TTC549 (cell line): ENCODE results near the gene SORL1.
"Not testable (repeated sequence)": the region's sequence is repeated elsewhere in the genome, so short reads cannot be mapped to it uniquely, and the experiment has no call there.

Source experiments
- FAIRE-seq: peaks from 2 replicates; lab custom pipeline; 2012; peaks lifted over from hg19 to GRCh38; lab: Jason Lieb, UNC

Gene SORL1

DNA sequence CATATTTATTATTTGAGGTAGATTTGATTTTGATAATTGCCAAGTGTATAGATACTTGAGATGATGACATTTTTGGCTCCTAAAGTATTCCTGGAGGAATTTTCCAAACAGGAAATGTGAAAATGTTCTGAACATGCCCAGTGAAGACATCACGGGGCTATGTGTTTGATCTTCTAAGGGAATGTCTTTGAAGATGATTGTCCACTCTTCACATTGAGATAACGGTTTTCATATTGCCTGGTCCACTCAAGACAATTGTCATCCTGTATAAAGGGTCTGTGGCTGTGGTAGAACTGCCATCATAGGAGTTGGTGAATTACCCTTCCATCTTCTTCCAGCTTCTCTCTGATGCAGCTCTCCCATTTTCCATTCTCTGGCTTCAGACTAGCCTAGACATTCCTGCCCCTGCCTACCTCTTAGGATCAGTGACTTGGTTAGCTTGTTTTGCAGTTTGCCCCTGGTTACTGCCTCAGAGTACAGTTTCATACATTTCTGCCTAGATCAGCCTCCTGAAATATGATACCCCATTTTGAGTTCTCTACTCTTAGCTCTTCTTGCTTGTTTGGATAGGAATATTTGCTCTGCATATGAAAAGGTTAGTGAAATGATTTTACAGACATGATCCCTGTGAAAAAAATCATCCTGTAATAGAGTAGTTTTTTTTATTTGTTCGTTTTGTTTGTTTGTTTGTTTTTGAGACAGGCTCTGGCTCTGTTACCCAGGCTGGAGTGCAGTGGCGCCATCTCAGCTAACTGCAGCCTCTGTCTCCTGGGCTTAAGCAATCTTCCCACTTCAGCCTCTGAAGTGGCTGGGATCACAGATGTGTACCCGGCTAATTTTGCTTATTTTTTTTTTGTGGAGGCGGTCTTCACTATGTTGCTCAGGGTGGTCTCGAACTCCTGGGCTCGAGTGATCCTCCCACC is 112.0 kb downstream of the SORL1 start:
- FAIRE-seq, result no peak

DNA sequence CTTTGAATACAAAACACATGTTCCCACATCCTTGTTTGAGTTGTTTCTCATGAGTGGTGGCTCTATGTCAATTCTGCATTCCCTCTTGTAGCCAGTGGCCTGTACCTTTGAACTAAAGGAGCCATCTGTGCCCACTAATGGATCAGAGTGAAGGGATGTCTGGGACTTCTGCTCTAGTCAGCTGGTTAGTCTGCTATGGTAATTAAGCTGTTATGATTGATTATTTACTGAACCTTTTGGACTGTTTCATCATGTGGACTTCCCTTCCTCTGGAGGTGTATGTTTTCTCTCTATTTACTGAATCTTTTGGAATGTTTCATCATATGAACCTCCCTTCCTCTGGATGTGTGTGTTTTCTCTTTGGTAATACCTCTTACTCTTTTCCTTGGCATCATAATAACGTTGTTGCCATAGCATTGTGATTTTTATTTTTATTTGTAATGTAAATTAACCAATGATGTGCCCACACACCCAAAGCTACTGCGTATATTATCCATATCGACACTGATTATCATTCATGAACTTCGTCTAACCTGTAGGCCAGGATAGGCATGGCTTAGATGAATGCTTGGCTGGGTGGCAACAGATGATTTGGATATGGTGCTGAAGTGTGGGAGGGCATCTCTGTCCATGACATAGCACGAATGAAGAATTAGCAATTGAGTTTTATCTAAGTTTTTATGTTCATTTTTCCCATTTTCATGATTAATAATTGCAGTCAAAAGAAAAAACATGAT is 113.0 kb downstream of the SORL1 start:
- FAIRE-seq, result no peak

DNA sequence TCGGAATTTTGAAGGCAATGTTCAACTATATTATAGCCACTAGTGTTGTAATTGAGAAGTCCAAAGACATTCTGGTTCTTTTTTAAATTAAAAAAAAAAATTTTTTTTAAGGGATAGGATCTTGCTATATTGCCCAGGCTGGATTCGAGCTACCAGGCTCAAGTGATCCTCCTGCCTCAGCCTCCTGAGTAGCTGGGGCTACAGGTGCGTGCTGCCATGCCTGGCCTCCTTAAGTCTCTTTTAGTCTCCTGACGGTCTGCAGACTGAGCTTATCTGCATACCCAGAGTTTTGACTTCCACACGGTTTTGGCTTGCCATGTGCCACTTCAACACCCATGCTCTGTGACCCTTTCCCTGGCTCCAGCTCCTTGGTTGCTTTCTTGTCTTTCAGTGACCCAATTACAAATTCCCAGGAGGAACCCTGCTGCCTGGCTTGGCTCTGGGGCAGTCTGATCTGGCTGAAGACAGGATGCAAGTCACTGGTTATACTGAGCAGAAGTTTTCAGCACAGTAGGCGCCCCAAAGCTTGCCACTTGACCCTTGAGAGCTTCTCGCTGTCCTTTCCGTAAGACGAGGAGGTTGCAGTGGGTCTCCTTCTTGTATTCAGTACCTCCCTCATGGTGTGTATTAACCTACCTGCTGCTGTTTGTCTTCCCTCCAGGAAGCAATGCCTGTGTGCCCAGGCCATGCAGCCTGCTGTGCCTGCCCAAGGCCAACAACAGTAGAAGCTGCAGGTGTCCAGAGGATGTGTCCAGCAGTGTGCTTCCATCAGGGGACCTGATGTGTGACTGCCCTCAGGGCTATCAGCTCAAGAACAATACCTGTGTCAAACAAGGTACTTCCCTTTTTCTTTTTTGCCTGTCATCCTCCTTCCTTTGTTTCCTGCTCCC is 114.4 kb downstream of the SORL1 start:
- no peak for FAIRE-seq

DNA sequence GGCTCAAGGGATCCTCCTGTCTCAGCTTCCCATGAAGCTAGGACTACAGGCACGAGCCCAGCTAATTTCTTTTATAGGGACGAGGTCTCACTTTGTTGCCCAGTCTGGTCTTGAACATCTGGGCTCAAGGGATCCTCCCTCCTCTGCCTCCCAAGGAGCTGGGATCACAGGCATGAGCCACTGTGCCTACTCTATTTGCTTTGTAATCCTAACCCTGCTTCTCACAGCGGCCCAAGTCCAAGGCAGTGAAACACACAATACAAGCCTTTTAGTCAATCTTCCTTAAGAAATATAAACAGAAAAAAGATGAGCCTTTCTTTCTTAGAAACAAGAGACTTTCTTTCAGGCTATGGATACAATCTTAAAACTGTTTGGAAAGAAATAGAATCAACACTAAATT is 115.9 kb downstream of the SORL1 start:
- no peak for FAIRE-seq

DNA sequence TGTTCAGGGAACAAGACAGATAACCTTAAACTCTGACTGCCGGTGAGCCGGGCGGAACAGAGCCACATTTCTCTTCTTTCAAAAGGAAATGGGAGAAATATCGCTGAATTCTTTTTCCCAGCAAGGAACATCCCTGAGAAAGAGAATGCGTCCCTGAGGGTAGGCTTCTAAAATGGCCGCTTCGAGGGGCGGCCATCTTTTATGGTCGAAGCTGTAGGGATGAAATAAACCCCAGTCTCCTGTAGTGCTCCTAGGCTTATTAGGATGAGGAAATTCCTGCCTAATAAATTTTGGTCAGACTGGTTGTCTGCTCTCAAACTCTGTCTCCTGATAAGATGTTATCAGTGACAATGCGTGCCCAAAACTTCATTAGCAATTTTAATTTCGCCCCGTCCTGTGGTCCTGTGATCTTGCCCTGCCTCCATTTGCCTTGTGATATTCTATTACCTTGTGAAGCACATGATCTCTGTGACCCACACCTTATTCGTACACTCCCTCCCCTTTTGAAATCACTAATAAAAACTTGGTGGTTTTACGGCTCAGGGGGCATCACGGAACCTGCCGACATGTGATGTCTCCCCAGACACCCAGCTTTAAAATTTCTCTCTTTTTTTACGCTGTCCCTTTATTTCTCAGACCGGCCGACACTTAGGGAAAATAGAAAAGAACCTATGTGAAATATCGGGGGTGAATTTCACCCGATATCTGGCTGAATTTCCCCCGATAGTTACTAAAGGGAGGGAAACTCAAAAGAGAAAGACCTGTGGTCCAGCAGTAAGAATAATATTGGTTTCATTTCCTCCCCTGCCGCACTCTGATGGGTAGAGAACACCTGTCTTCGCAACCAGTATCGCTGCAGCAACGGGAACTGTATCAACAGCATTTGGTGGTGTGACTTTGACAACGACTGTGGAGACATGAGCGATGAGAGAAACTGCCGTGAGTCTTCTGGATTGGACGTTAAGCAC is 117.5 kb downstream of the SORL1 start:
- not testable (repeated sequence) for FAIRE-seq

DNA sequence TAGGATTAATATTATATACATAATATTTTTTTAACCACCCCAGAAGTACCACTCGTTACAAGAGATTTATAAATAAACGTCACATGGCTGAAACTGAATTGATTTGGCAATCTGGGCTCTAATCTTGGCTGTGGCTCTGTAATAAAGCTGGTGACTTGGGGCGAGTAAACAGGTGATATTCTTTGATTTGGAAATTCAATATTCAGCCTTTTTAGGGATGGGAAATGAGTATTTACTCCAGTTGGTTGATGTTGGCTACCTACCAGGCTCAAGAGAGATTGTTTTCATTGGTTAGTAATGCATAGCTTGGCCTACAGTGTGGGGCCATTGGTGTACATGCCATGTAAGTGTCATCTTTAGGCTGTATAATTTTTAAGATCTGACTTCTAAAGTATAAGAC is 118.3 kb downstream of the SORL1 start:
- no peak for FAIRE-seq

DNA sequence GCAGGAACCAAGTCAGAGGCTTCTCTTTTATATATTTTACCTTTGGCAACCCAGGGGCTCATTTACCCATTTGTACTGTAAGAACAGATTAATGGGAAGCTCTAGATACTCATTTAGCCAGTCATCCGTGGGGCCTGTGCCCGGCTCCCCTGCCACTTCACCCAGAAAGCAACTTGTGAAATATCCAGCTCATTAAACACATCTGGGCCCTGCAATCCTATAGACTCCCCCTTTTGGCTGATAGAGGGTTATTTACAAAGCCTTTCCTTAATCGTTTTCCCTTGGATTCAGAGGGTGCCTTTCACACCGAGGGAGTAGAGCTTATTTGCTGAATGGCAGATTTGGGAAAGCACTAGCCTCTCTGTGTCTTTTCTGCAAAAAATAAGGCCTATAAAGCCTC is 119.4 kb downstream of the SORL1 start:
- FAIRE-seq, result no peak

DNA sequence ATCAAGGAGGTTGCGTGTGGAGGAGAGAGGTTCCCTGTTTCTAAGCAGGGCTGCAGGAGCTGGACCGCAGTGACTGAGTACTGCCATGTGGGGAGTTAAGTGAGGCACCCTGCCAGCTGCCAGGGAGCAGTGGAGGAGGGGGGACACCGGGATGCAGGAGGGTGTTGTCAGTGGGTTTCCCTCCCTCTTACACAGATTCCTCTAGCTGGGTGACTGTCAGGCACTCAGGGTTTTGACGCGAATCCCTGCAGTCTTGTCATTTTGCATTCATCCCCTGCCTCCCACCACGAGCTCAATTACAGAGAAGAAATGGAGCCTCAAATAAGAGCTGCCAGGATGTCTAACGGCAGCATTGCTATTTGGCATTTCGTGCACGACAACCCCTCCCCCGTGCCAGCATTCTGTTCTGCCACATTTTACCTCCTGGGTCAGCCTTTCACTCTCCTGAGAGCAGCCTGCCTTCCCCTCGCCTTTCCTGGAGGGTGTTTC is 120.5 kb downstream of the SORL1 start:
- FAIRE-seq, result no peak

DNA sequence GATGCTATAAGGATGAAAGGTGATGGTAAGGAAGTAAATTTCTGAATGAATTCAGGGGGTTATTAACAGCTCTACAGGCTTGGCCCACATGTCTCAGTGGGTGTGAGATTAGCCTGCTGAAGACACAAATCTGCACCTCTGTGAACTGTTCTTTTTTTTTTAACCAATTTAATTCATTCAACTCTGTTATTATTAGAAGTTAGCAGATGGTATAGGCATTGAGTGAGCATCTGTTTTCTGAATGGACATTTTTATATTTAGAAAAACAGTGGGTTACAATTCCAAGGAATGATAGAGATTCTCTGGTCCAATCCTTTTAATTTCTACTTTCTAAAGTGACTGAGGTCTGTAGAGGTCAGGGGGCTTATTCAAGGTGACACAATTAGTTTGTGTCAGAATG is 122.7 kb downstream of the SORL1 start:
- FAIRE-seq, result no peak

DNA sequence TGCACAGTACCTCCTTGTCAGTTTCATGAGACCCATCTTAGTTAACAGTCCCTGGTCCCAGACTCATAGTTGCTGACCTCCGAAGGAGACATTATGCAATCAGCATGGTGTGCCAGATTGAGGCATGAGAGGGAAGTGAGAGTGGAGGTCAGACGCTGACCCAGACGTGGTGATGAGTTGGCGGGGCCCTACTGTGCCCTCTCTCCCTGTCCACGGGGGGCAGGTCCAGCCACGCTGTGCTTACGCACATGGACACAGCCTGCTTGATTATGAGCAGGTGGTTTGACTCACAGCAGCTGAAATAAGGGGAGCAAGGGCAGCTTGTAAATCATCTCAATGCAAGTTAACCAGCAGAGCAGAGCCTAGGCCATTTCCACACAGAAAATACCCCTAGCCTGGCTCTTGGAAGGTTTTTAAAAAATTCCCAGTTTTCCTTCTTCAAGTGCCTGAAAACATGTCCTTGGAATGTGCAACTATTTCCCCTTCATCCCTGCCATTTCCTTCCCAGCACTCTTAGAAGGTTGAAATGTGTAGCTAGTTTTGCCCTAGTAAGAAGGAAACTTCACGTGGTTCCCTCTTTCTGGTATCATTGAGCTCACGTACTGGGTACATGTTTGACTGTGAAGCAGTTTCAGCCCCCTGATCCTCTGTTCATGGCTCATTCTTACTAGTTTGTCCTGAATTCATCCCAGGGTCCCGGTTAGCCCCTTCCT is 123.3 kb downstream of the SORL1 start:
- no peak for FAIRE-seq

DNA sequence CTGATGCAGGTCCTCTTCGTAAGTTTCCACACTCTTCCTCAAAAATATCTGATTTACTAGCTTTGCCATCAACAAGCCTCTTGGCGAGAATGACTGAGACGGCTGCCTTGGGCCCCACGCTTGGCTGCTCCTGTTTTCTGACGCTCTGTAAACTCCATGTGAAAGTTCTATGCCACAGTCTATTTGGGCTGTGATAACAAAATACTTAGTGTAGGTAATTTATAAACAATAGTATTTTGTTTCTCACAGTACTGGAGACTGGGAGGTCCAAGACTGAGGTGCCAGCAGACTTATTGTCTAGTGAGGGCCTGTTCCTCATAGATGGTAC is 123.8 kb downstream of the SORL1 start:
- FAIRE-seq, result no peak

DNA sequence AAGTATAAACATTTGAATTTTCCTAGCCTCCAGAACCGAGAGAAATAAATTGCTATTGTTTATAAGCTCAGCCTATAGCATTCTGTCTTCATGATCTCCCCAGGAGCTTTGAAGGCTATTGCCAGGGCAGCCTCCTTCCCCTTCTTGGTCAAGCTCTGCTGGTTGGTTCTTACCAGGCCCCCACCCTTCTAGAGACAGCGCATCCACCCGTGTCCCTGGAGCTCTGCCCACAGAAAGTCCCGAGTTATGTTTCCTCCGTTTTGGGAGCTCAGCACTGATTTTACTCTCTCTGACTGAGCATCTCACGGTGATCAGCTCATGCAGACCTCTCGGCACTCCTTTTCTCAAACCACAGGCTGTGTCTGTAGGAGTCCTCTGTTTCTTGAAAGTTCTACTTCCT is 124.4 kb downstream of the SORL1 start:
- FAIRE-seq, result no peak

DNA sequence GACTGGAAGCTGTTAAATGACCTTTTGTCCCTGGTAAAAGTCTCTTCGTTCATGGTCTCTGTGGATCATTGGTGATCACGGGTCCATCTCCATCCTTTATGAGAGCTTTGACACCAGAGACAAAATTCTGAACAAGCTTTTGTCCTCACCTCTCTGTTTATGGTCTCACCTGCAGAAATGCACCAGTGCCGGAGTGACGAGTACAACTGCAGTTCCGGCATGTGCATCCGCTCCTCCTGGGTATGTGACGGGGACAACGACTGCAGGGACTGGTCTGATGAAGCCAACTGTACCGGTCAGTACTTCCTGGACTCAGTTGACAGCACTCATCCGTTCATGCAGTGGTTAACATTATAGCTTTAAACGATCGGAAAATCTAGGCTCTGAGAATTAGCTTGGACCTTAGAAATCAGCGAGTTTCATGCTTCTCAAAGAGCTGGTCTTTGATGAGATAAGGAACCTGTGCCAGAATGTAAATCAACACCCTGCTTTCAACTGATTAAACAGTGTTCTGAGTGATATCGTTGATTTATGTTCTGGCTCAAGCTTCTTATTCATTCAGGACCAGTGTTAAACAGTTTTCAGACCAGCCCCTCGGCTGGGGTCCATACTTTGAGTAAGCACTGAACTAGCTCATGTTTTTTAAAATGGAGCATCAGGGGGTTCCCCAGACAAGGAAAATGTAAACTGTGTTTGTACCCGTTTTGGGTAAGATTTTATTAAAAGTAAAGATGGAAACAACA is 125.2 kb downstream of the SORL1 start:
- FAIRE-seq, result no peak

DNA sequence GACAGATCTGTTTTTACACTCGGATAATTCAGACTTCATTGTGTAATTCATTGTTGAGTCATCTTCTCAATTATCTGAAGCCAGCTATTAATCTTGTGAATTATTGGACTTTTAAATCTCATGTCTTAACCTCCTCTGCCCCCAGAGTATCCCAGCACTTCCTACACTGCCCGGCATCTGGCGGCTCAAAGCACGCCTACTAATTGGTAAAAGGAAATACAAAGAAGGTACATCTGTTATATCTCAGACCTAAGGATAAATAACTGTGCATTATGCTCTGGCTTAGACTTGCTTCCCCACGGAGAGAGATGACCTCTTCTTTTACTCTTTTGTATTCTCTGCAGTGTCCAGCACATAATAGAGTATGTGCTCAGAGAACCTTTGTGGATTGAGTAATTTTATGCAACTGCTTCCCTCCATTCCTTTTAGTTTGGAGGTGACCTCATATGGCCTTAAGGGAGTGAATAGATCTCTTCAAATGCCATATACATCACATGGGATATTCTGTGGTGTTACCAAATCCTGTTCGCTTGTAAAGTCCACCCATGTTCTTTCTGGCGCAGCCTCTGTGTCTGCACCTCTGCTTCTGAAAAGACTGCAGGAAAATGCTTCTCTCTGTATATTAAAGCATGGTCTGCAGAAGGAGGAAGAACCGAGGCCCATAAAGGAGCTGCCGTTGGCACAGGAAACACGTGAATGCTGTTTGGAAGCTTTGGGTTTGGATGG is 126.3 kb downstream of the SORL1 start:
- no peak for FAIRE-seq

DNA sequence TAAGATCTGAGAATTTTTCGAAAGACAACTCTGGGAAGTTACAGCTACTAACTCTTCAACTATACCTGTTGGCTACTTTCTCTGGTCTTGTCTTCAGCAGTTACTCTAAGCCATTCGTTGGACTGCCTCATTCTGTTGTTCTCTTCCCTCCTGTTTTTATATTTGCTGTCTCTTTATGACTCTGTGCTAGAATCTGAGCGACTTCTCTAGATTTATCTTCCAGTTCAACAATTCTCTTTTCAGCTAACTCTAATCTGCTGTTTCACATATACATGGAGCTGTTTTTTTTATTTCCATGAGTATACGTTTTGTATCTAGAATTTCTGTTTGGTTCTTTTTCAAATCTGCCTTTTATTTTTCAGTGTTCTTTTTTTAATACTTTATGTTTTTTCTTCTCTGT is 128.0 kb downstream of the SORL1 start:
- FAIRE-seq, result no peak

DNA sequence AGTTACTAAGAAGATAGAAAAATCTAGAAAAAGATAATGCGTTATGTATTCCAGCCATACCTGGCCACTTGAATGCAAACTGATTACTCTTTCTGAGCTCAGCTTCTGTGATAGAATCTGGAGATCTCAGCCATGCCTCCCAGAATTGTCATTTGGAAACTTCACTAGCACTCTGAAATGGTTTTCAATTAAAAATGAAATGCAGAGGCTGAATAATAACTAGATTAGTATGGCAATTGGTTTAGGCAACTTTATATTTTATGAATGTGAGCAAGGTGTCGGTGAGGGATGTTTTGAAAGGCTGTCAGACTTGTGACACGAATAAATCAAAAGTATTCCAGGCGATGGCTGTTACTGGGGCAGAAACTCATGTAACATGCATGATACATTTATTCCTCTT is 129.5 kb downstream of the SORL1 start:
- no peak for FAIRE-seq

DNA sequence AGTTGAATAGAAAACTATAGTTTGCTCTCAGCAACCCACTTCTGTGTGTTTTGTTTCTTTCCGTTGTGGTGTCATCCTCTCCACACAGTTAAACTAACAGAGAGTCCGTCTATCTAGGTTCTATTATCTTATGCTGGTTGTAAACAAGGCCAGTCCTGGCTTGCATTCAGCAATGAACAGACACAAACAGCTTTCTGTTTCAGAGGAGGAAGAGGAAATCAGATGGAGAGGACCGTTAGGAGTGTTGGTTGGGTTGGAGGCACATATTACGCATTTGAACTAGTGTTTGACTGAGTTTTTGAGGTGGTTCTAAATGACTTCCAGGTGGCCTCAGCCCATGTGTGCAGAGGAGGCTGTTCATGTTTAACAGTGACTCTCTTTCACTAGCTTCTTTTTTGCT is 130.2 kb downstream of the SORL1 start:
- FAIRE-seq, result no peak

DNA sequence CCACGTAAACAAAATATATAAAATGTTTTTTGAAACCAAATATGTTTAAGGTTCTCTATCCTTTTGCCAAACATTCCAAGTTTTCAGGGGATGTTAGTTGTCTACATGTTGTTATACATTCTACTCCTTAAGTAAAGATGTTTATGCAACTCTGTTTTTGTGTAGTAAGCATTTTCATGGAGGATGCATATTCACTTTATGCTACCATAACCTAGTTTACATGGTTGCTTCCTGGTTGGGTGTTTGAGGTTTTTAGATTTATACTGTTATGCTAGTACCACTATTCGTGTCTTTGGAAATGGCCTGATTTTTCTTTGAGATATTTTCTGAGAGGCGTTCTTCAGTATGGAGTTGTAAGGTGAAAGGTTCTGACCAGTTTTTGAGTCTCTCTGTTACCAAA is 131.7 kb downstream of the SORL1 start:
- FAIRE-seq, result no peak

DNA sequence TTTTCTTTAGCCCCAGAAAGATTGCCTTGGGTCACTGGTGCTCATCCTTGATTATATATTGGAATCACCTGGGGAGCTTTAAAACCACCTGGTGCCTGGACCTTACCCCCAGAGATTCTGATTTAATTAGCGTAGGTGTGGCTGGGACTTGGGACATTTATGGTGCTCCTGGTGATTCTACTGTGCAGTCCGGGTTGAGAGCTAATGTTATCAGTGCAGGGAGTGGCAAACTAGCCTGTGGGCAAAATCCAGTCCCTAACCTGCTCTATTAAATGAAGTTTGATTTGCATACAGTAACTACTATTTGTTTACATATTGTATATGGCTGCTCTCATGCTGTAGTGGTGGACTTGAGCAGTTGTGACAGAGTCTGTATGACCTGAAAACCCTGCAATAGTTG is 134.6 kb downstream of the SORL1 start:
- no peak for FAIRE-seq
